Esophagus squamous epithelium (tissue), 5 donors: Measurements from ENCODE around the gene KIF23. TPM values are rescaled to one million over a fixed set of nuclear protein-coding genes. Genes with fewer than 3 reads are reported as not detected.
"Not testable (repeated sequence)": the region's sequence is repeated elsewhere in the genome, so short reads cannot be mapped to it uniquely, and the experiment has no call there.

Experiments used
- DNase-seq: peaks from one replicate; lab custom pipeline; 2025; lab: John Stamatoyannopoulos, UW
- H3K27ac ChIP-seq, 4 donors: fragments of 200-600 bp; sonication (generic); one replicate each; pipeline ENCODE4 v1.5.1; 2016 to 2019; ENCODE audit warnings: mild to moderate bottlenecking in 1 of 4
- H3K27me3 ChIP-seq, 4 donors: fragments of 200-600 bp; sonication (generic); 1 replicate in 3 of 4; 2 replicates in 1 of 4; pipeline versions ENCODE4 v1.5.1 to v1.6.0; 2017 to 2021; ENCODE audit warnings: antibody characterized with exemption in 1 of 4
- H3K36me3 ChIP-seq, 3 donors: fragments of 200-600 bp; sonication (generic); one replicate each; pipeline ENCODE4 v1.5.1; 2016 to 2019
- H3K4me1 ChIP-seq, 3 donors: fragments of 200-600 bp; sonication (generic); one replicate each; pipeline ENCODE4 v1.5.1; 2017 to 2019
- H3K4me3 ChIP-seq, 4 donors: fragments of 200-600 bp; sonication (generic); 1 replicate in 3 of 4; 2 replicates in 1 of 4; pipeline ENCODE4 v1.5.1; 2016 to 2019; ENCODE audit warnings: mild to moderate bottlenecking in 2 of 4, moderate library complexity in 1 of 4
- H3K9me3 ChIP-seq, 3 donors: fragments of 200-600 bp; sonication (generic); one replicate each; pipeline ENCODE4 v1.5.1; 2016 to 2019
- CTCF ChIP-seq, 6 experiments: fragments of 450-650 bp in 4 of 6; fragments of 200-600 bp in 2 of 6; sonication (generic) in 2 of 6; IDR thresholded peaks; one replicate each; pipeline ENCODE4 v1.5.1; 2016 to 2019; ENCODE audit warnings: antibody characterized with exemption in 6 of 6, mild to moderate bottlenecking in 4 of 6, moderate library complexity in 4 of 6
- POLR2A ChIP-seq, 4 donors: fragments of 450-650 bp; IDR thresholded peaks; one replicate each; pipeline ENCODE4 v1.6.1; 2017; ENCODE audit warnings: antibody characterized with exemption in 4 of 4, mild to moderate bottlenecking in 4 of 4, moderate library complexity in 3 of 4
- WGBS, 2 donors: methylation state at CpG; one replicate each; pipeline ENCODE4 v1.1.5; 2018; 5-methylcytosine and 5-hydroxymethylcytosine counted together
- intact Hi-C: fragments of 100-400 bp; cut with DNase I; formaldehyde crosslinking; loops from one replicate; pipeline ENCODE4 v1.15.0; 2022
- total RNA-seq, 4 donors: library from RNA; depleted of rRNA; stranded (reverse); fragments of >200 nt; gene quantifications; one replicate each; pipeline ENCODE4 v1.1.0, GENCODE V29; 2016
- donor health status: DM: yes; HTN: yes; CAD: no.

KIF23 gene
- total RNA-seq, 4 donors from 2014 or later: 13.5 to 33.2 (median 13.9) TPM

- Histone ChIP-seq H3K27ac (no peak overlapping the region), H3K36me3 (peaks cover 0 to 7% (median 0%) of the 10 kb centered on the region in 3 donors), H3K4me1 (no peaks in the 10 kb centered on the region), H3K9me3 (no peaks in the 10 kb centered on the region), H3K4me3 (no peak overlapping the region), H3K27me3 (no peaks in the 10 kb centered on the region)
- 77 to 78% methylated on average over 7 to 8 of the region's 8 CpGs for WGBS, 2 donors
- DNase-seq: no peak
- TF ChIP-seq POLR2A (IDR thresholded peaks at IDR 0.05) (no peak), CTCF (IDR thresholded peaks at IDR 0.05) (no peak)
- intact Hi-C loops: no loop called here
Observed at GRCh38 chr15:69375151-69375790, 38.9 kb upstream of the KIF23 start.

GRCh38 chr15:69377216-69377970, 36.8 kb upstream of the KIF23 start:
- TF ChIP-seq CTCF (IDR thresholded peaks at IDR 0.05) (no peak), POLR2A (IDR thresholded peaks at IDR 0.05) (no peak)
- Histone ChIP-seq H3K4me3 (no peak overlapping the region), H3K27me3 (no peaks in the 10 kb centered on the region), H3K27ac (no peak overlapping the region), H3K4me1 (no peaks in the 10 kb centered on the region), H3K36me3 (peaks cover 0 to 23% (median 0%) of the 10 kb centered on the region in 3 donors), H3K9me3 (no peaks in the 10 kb centered on the region)
- 83 to 91% methylated on average over 5 to 7 of the region's 8 CpGs for WGBS, 2 donors
- intact Hi-C loops: no loop called here
- DNase-seq: no peak

GRCh38 chr15:69380100-69380725, 33.9 kb upstream of the KIF23 start:
- no peak overlapping the region for H3K4me3 ChIP-seq
- H3K36me3 ChIP-seq: peaks cover 0 to 23% (median 0%) of the 10 kb centered on the region in 3 donors
- no peak overlapping the region for H3K27ac ChIP-seq
- no peaks in the 10 kb centered on the region for H3K4me1 ChIP-seq
- no peaks in the 10 kb centered on the region for H3K27me3 ChIP-seq
- WGBS, 2 donors: 78 to 82% methylated on average over 4 to 5 of the region's 9 CpGs
- TF ChIP-seq POLR2A (IDR thresholded peaks at IDR 0.05) (no peak), CTCF (IDR thresholded peaks at IDR 0.05) (no peak)
- H3K9me3 ChIP-seq: no peaks in the 10 kb centered on the region
- intact Hi-C loops: no loop called here
- DNase-seq: no peak

GRCh38 chr15:69380726-69381105, 33.4 kb upstream of the KIF23 start:
- intact Hi-C loops: no loop called here

GRCh38 chr15:69382176-69382575, 32.0 kb upstream of the KIF23 start:
- H3K9me3 ChIP-seq, H3K4me3 ChIP-seq, DNase-seq, intact Hi-C loops, H3K27ac ChIP-seq, H3K4me1 ChIP-seq, H3K27me3 ChIP-seq: not testable (repeated sequence)
- H3K36me3 ChIP-seq: peaks cover 0 to 23% (median 0%) of the 10 kb centered on the region in 3 donors
- 86 to 96% methylated on average over 10 of the region's 10 CpGs for WGBS, 2 donors

More at GRCh38 chr15:69380726-69381105, 33.4 kb upstream of the KIF23 start:
- 93 to 95% methylated on average over 8 to 10 of the region's 10 CpGs for WGBS, 2 donors
- DNase-seq: no peak
- TF ChIP-seq CTCF (IDR thresholded peaks at IDR 0.05) (no peak), POLR2A (IDR thresholded peaks at IDR 0.05) (no peak)
- Histone ChIP-seq H3K9me3 (no peaks in the 10 kb centered on the region), H3K4me3 (no peak overlapping the region), H3K27me3 (no peaks in the 10 kb centered on the region), H3K36me3 (peaks cover 0 to 23% (median 0%) of the 10 kb centered on the region in 3 donors), H3K27ac (no peak overlapping the region), H3K4me1 (no peaks in the 10 kb centered on the region)

- H3K27ac ChIP-seq, intact Hi-C loops, H3K9me3 ChIP-seq, DNase-seq, H3K27me3 ChIP-seq, H3K4me3 ChIP-seq: not testable (repeated sequence)
- Histone ChIP-seq H3K4me1 (peaks cover 0 to 15% (median 0%) of the 10 kb centered on the region in 3 donors), H3K36me3 (peaks cover 0 to 23% (median 0%) of the 10 kb centered on the region in 3 donors)
- WGBS, 2 donors: 86 to 87% methylated on average over 3 to 9 of the region's 18 CpGs
Observed at GRCh38 chr15:69384066-69384465, 30.1 kb upstream of the KIF23 start.
